ENCODE data around the gene TSPO. TPM values are rescaled to one million over a fixed set of nuclear protein-coding genes. Genes with fewer than 3 reads are reported as not detected.

TSPO gene
- total and polyA plus RNA-seq, 5 donors from 2014 or later = 79.9 to 603 (median 386) TPM

DNA sequence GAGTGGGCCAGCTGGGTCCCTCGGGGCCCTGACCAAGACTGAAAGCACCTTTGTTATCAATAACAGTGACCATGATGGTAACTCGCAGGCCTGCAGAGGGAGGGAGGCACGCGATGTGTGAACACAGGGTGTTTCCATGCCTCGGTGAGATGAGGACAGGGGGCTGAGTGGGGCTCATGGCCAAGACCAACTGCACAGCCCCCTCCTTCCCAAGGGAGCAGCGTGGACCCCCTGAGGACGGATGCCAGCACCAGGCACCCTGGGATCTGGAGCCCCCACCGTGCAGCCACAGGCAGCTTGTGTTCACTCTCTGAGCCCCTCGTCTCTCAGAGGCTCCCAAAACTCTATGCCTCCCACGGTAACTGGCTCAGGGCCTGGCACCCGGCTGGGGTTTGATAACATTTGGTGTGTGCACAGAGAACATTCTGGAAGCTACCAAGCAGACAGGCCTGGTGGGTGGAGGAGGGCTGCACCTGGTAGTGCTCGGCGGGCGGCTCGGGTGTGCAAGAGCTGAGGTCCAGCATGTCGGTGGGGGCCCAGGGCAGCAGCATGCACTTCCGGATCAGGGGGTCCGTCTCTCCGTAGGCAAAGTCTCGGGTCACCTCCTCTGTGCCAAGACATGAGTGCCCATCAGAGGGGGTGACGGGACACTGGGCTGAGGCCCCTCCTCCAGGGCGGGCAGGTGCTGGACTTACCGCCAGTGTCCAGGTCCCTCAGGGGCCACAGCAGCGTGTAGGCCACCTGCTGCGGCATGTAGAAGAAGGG is 28.0 kb downstream of the TSPO start:
- Histone ChIP-seq H3K4me1 (ENCODE audit: control insufficient read depth, insufficient read depth, low read length, poor library complexity, severe bottlenecking) (no peaks in the 10 kb centered on the region), H3K27ac (ENCODE audit: insufficient read depth, low read length, poor library complexity, severe bottlenecking) (no peak overlapping the region), H3K9me3 (ENCODE audit: control insufficient read depth in 2 of 2, low read length in 2 of 2) (no peaks in the 10 kb centered on the region), H3K36me3 (ENCODE audit: control insufficient read depth, insufficient read depth, low read length) (peaks cover 10% of the 10 kb centered on the region), H3K4me3 (ENCODE audit: low read depth, low read length) (no peak overlapping the region), H3K27me3 (ENCODE audit: control insufficient read depth, insufficient read depth, low read length) (no peaks in the 10 kb centered on the region)
- Mint-ChIP-seq H3K4me1 (peaks cover 0 to 12% (median 6%) of the 10 kb centered on the region in 4 donors), H3K27me3 (no peaks in the 10 kb centered on the region), H3K9me3 (peaks cover 0 to 1% (median 0%) of the 10 kb centered on the region in 7 donors), H3K36me3 (peaks cover 3% of the 10 kb centered on the region), H3K27ac (peak overlapping the region in 1 of 3 donors; percentile 92), H3K4me3 (peak overlapping the region in 1 of 4 donors; percentile 44)
- DNase-seq (no peak), ATAC-seq (ENCODE audit: low read depth in 2 of 2) (no peak)

DNA sequence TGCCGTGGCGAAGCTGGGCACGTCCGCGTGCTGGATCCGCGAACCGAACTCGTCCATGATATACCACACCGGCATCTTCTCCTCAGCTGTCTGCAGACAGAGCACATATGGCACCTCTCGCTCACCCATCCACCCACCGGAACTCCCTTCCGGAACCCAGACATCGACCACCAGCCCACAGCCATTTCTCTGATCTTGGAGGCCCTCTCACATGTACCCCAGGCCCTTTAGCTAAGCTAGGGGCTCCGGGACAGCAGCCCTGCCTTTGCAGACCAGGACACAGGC is 28.5 kb downstream of the TSPO start:
- H3K27ac Mint-ChIP-seq = peak overlapping the region in 1 of 3 donors; percentile 92

DNA sequence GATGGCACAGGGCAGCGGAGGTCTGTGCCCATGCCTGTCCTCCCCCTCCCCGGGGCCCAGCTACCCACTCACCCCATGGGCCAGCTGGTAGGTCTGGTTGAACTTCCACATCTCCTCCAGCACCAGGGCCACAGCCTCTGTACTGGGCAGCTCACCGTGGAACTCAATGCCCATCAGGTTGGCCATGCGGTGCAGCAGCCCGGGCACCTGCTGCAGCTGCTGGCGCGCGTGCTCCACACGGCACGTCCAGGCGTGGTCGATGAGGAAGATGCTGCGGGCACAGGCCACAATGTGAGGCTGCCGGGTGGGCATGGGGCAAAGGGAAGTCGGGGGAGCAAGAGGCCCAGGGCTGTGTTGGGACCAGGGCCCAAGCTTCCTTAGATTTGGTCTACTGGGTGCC is 29.3 kb downstream of the TSPO start:
- ATAC-seq (ENCODE audit: low read depth in 2 of 2) (no peak), DNase-seq (no peak)
- Histone ChIP-seq H3K36me3 (ENCODE audit: control insufficient read depth, insufficient read depth, low read length) (peaks cover 10% of the 10 kb centered on the region), H3K27ac (ENCODE audit: insufficient read depth, low read length, poor library complexity, severe bottlenecking) (no peak overlapping the region), H3K4me1 (ENCODE audit: control insufficient read depth, insufficient read depth, low read length, poor library complexity, severe bottlenecking) (peaks cover 4% of the 10 kb centered on the region), H3K4me3 (ENCODE audit: low read depth, low read length) (no peak overlapping the region), H3K27me3 (ENCODE audit: control insufficient read depth, insufficient read depth, low read length) (no peaks in the 10 kb centered on the region), H3K9me3 (ENCODE audit: control insufficient read depth in 2 of 2, low read length in 2 of 2) (no peaks in the 10 kb centered on the region)
- H3K4me1 Mint-ChIP-seq = peaks cover 0 to 19% (median 11%) of the 10 kb centered on the region in 4 donors
- H3K36me3 Mint-ChIP-seq = peaks cover 3% of the 10 kb centered on the region
- H3K9me3 Mint-ChIP-seq = peaks cover 0 to 1% (median 0%) of the 10 kb centered on the region in 7 donors
- H3K27ac Mint-ChIP-seq = no peak overlapping the region
- H3K27me3 Mint-ChIP-seq = no peaks in the 10 kb centered on the region
- no peak overlapping the region for H3K4me3 Mint-ChIP-seq

More for the DNA sequence above, 28.5 kb downstream of the TSPO start:
- DNase-seq (no peak), ATAC-seq (ENCODE audit: low read depth in 2 of 2) (no peak)
- no peak overlapping the region for H3K4me3 ChIP-seq (ENCODE audit: low read depth, low read length)
- Mint-ChIP-seq H3K4me1 (peaks cover 0 to 13% (median 8%) of the 10 kb centered on the region in 4 donors), H3K36me3 (peaks cover 3% of the 10 kb centered on the region), H3K9me3 (peaks cover 0 to 1% (median 0%) of the 10 kb centered on the region in 7 donors), H3K27me3 (no peaks in the 10 kb centered on the region), H3K4me3 (peak overlapping the region in 1 of 4 donors; percentile 44)
- no peaks in the 10 kb centered on the region for H3K4me1 ChIP-seq (ENCODE audit: control insufficient read depth, insufficient read depth, low read length, poor library complexity, severe bottlenecking)
- H3K36me3 ChIP-seq (ENCODE audit: control insufficient read depth, insufficient read depth, low read length) = peaks cover 10% of the 10 kb centered on the region
- no peaks in the 10 kb centered on the region for H3K9me3 ChIP-seq (ENCODE audit: control insufficient read depth in 2 of 2, low read length in 2 of 2)
- no peaks in the 10 kb centered on the region for H3K27me3 ChIP-seq (ENCODE audit: control insufficient read depth, insufficient read depth, low read length)
- no peak overlapping the region for H3K27ac ChIP-seq (ENCODE audit: insufficient read depth, low read length, poor library complexity, severe bottlenecking)

DNA sequence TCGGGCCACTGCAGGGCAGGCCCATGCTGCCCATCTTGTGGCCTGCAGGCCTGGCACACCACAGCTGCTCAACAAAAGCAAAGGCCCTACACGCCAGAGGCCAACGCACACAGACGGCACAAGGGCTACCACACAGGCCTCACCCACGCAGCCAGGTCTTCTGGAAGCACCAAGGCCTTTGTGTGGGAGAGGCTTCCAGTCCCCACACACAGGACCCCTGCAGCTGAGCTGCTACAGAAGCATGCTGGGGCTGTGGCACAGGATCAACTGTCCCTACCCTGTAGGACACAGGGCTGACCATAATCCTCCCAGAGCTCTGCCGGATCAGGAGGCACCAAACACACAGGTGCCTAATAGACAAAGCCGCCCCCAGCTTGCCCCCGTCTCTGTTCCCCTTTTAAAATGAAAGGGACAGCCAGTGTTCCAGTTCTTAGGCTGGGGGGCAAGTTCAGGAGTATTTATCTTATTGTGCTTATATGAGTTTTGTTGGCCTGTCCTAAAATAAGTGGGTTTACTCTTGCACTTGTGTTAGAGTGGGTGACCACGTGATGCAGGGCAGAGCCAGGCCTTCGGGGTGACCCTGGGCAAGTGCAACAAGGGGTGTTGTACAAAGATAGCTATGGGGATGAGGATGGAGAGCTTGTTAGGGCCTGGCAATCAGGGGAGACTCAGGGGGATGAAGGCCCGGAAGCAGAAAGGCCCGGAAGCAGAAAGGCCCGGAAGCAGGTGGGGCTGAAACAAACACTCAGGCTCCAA is 30.1 kb downstream of the TSPO start:
- H3K27ac Mint-ChIP-seq = peak overlapping the region in 1 of 3 donors; percentile 42
- no peak overlapping the region for H3K27ac ChIP-seq (ENCODE audit: insufficient read depth, low read length, poor library complexity, severe bottlenecking)
- H3K9me3 ChIP-seq (ENCODE audit: control insufficient read depth in 2 of 2, low read length in 2 of 2) = no peaks in the 10 kb centered on the region
- no peaks in the 10 kb centered on the region for H3K27me3 ChIP-seq (ENCODE audit: control insufficient read depth, insufficient read depth, low read length)
- H3K36me3 ChIP-seq (ENCODE audit: control insufficient read depth, insufficient read depth, low read length) = peaks cover 10% of the 10 kb centered on the region
- peaks cover 0 to 25% (median 11%) of the 10 kb centered on the region in 4 donors for H3K4me1 Mint-ChIP-seq
- H3K4me1 ChIP-seq (ENCODE audit: control insufficient read depth, insufficient read depth, low read length, poor library complexity, severe bottlenecking) = peaks cover 12% of the 10 kb centered on the region
- ATAC-seq (ENCODE audit: low read depth in 2 of 2) = no peak
- no peaks in the 10 kb centered on the region for H3K27me3 Mint-ChIP-seq
- DNase-seq = no peak
- peaks cover 3% of the 10 kb centered on the region for H3K36me3 Mint-ChIP-seq
- no peak overlapping the region for H3K4me3 ChIP-seq (ENCODE audit: low read depth, low read length)
- H3K4me3 Mint-ChIP-seq = peak overlapping the region in 1 of 4 donors; percentile 52
- H3K9me3 Mint-ChIP-seq = peaks cover 0 to 1% (median 0%) of the 10 kb centered on the region in 7 donors

DNA sequence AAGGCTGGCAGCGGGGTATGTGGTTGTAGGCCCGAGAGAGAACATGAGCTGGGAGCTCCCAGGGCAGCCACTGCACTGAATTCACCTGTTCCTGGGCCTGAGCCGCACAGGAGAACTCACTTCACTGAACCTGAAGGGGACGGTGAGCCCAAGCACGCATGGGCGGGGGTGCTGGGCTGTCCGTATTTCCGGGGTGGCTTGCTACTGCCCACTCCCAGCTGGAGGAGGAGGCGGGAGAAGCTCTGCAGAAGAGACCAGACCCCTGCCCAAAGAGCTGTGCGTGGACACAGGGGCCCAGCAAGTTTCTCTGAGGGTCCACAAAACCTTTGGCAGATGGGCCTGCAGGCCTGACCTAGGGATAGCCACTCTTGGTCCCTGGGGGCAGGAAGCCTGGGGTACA is 30.8 kb downstream of the TSPO start:
- peak overlapping the region in 1 of 4 donors; percentile 52 for H3K4me3 Mint-ChIP-seq
- H3K27me3 ChIP-seq (ENCODE audit: control insufficient read depth, insufficient read depth, low read length) = no peaks in the 10 kb centered on the region
- H3K27ac ChIP-seq (ENCODE audit: insufficient read depth, low read length, poor library complexity, severe bottlenecking) = no peak overlapping the region
- DNase-seq = no peak
- H3K27ac Mint-ChIP-seq = no peak overlapping the region
- no peak overlapping the region for H3K4me3 ChIP-seq (ENCODE audit: low read depth, low read length)
- no peaks in the 10 kb centered on the region for H3K9me3 ChIP-seq (ENCODE audit: control insufficient read depth in 2 of 2, low read length in 2 of 2)
- ATAC-seq (ENCODE audit: low read depth in 2 of 2) = no peak
- peaks cover 10% of the 10 kb centered on the region for H3K36me3 ChIP-seq (ENCODE audit: control insufficient read depth, insufficient read depth, low read length)
- peaks cover 3% of the 10 kb centered on the region for H3K36me3 Mint-ChIP-seq
- H3K4me1 ChIP-seq (ENCODE audit: control insufficient read depth, insufficient read depth, low read length, poor library complexity, severe bottlenecking) = peaks cover 13% of the 10 kb centered on the region
- H3K4me1 Mint-ChIP-seq = peaks cover 0 to 25% (median 11%) of the 10 kb centered on the region in 4 donors
- peaks cover 0 to 1% (median 0%) of the 10 kb centered on the region in 7 donors for H3K9me3 Mint-ChIP-seq
- no peaks in the 10 kb centered on the region for H3K27me3 Mint-ChIP-seq

DNA sequence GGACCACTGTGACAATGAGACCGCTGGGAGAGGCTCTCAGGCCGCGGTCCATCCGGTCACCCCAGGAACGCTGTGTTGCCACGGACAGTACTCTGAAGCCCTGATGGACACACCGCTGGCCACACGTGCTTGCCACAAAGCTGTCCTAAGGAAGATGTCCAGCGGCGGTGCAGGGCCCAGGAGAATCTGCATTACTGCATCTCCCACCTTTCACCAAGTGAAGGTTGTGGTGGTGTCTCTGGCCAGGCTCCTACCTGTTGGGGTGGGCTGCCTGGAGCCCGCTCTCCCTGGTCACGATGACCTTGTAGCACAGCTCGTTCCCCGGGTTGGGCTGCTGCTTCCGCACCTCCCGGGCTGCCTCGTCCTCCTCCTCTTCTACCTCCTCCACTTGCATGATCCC is 31.4 kb downstream of the TSPO start:
- Mint-ChIP-seq H3K4me1 (peaks cover 0 to 27% (median 12%) of the 10 kb centered on the region in 4 donors), H3K9me3 (peaks cover 0 to 1% (median 0%) of the 10 kb centered on the region in 7 donors), H3K4me3 (no peak overlapping the region), H3K27ac (peak overlapping the region in 1 of 3 donors; percentile 73), H3K36me3 (peaks cover 3% of the 10 kb centered on the region), H3K27me3 (no peaks in the 10 kb centered on the region)
- Histone ChIP-seq H3K4me3 (ENCODE audit: low read depth, low read length) (no peak overlapping the region), H3K27ac (ENCODE audit: insufficient read depth, low read length, poor library complexity, severe bottlenecking) (no peak overlapping the region), H3K4me1 (ENCODE audit: control insufficient read depth, insufficient read depth, low read length, poor library complexity, severe bottlenecking) (peaks cover 14% of the 10 kb centered on the region), H3K36me3 (ENCODE audit: control insufficient read depth, insufficient read depth, low read length) (peaks cover 10% of the 10 kb centered on the region), H3K27me3 (ENCODE audit: control insufficient read depth, insufficient read depth, low read length) (no peaks in the 10 kb centered on the region), H3K9me3 (ENCODE audit: control insufficient read depth in 2 of 2, low read length in 2 of 2) (no peaks in the 10 kb centered on the region)
- ATAC-seq (ENCODE audit: low read depth in 2 of 2) (no peak), DNase-seq (no peak)

DNA sequence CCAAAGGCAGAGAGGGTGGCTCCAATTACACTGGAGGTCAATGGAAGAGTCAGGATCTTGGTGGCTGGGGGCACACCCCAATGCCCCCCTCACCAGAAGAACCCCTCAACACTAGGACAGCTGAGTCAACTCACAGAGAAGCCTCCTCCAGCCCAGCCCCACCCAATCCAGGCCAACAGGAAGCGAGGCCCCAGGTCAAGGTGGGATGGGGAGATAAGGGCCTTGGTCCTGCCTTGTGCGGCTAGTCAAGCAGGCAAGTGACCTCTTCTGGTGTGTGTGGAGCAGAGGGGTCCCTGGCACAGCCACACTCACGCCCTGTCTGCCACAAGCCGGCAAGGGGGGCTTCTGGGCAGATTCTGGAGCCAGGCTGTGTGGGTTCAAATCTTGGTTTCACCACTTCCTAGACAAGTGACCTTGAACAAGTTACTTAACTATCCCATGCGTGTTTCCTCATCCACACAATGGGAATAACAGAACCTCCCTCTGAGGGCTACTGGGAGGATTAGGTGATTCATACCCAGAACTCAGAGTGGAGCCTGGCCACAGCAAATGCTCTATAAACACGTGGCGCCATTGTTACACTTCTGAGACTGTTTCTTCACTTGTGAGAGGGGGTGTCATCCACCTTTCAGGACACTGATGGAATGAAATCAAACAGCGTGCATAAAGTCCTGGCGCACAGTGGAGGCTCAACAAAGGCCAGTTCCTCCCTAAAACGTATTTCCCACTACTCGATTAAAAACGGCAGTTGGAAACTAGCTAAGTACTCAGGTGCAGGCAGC is 32.3 kb downstream of the TSPO start:
- peak overlapping the region in 1 of 3 donors; percentile 64 for H3K27ac Mint-ChIP-seq
- peaks cover 0 to 1% (median 0%) of the 10 kb centered on the region in 7 donors for H3K9me3 Mint-ChIP-seq
- peaks cover 2 to 32% (median 15%) of the 10 kb centered on the region in 4 donors for H3K4me1 Mint-ChIP-seq
- no peaks in the 10 kb centered on the region for H3K27me3 ChIP-seq (ENCODE audit: control insufficient read depth, insufficient read depth, low read length)
- DNase-seq (no peak), ATAC-seq (ENCODE audit: low read depth in 2 of 2) (no peak)
- peaks cover 3% of the 10 kb centered on the region for H3K36me3 Mint-ChIP-seq
- H3K4me1 ChIP-seq (ENCODE audit: control insufficient read depth, insufficient read depth, low read length, poor library complexity, severe bottlenecking) = peaks cover 17% of the 10 kb centered on the region
- H3K4me3 ChIP-seq (ENCODE audit: low read depth, low read length) = no peak overlapping the region
- H3K27ac ChIP-seq (ENCODE audit: insufficient read depth, low read length, poor library complexity, severe bottlenecking) = no peak overlapping the region
- peak overlapping the region in 3 of 4 donors; percentile 70 to 88 (median 87) for H3K4me3 Mint-ChIP-seq
- H3K36me3 ChIP-seq (ENCODE audit: control insufficient read depth, insufficient read depth, low read length) = peaks cover 9% of the 10 kb centered on the region
- H3K9me3 ChIP-seq (ENCODE audit: control insufficient read depth in 2 of 2, low read length in 2 of 2) = no peaks in the 10 kb centered on the region
- H3K27me3 Mint-ChIP-seq = no peaks in the 10 kb centered on the region

Data from CD4-positive, CD25-positive, alpha-beta regulatory T cell (primary cell).